ENCODE results near the gene PIGU.
"Not testable (repeated sequence)": the region's sequence is repeated elsewhere in the genome, so short reads cannot be mapped to it uniquely, and the experiment has no call there.

PIGU gene

DNA sequence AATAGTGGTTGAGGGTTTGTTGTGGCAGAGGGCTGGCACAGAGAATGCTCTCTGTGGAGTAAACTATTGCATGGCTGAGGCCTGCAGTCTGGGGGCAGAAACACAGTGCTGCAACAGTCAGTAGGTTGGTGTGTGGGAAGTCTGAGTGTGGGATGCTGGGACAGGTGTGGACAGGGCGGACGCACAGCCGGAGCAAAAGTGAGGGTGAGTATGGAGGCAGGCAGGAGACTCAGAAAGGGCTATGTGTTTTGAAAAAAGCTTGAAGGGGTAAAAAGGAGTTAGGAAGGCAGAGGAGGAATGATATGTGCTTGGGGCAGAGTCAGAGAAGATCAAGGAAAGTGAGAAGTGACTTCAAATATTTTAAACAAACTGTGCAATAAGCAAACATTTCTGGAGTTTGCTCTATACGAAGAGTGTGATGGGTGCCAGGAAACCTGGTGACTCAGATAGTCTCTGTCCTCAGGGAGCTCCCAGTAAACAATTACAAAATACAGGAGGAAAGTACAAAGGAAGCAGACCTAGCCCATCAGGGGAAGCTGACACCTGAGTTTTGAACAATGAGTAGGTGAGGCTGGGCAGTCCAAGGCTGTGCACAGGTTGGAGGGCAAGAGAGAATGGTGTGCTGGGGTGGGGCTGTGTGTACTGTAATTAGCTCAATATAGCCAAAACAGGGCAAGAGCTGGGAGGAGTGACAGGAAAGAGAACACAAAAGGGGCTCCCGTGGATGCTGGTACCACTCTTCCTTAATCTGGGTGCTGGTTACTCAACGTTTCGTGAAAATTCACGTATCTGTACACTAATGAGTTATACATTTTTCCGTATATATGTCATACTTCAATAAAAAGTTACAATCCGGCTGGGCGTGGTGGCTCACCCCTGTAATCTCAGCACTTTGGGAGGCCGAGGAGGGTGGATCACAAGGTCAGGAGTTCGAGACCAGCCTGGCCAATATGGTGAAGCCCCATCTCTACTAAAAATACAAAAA is 55.2 kb downstream of the PIGU start:
- no peak for DNase-seq (ENCODE audit: low spot score)

DNA sequence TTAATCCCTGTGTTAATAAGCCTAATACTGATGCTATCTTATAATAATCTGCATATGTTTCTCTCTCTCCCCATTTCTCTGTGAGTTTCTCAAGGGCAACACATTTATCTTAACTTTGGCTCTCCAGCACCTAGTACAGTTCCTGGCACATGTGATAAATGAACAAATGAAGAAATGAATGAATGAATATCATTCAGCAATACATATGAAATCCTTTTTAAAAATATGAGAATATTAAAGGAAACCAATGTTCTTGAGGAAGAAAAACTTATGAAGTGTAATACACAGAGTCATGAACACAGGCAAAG is 55.9 kb downstream of the PIGU start:
- DNase-seq (ENCODE audit: low spot score): no peak

DNA sequence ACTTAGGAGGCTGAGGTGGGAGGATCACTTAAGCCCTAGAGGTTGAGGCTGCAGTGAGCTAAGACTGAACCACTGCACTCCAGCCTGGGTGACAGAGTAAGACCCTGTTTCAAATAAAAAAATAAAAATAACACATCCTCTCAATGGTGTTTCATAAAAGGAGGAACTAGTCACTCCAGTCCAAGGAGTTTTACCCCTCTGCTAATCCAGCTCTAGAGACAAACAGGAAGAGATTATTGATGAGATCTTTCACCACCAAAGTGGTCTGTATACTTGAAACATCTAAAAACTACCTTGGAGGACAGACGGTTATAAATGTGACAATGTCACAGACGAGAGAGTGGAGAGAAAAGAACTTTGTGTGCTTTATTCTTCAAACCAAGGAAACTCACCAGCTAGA is 58.2 kb downstream of the PIGU start:
- no peak for DNase-seq (ENCODE audit: low spot score)

DNA sequence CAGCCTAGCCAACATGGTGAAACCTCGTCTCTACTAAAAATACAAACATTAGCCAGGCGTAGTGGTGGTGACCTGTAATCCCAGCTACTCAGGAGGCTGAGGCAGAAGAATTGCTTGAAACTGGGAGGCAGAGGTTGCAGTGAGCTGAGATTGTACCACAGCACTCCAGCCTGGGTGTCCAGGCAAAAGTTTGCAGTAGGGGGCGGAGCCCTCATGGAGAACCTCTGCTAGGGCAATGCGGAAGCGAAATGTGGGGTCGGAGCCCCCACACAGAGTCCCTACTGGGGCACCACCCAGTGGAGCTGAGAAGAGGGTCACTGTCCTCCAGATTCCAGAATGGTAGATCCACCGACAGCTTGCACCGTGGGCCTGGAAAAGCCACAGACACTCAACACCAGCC is 60.0 kb downstream of the PIGU start:
- DNase-seq (ENCODE audit: low spot score): not testable (repeated sequence)

DNA sequence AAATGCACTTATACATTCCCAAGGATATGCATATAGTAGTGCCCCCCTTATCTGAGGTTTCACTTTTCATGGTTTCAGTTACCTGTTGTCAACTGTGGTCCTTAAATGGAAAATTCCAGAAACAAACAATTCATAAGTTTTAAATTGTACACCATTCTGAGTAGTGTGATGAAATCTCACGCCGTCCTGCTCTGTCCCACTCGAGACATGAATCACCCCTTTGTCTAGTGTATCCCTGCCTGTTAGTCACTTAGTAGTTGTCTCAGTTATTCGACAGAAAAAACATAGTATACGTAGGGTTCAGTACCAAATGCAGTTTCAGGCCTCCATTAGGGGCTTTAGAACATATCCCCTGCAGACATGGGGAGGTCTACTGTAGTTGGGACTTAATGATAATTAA is 61.4 kb downstream of the PIGU start:
- peak; percentile 82 for DNase-seq (ENCODE audit: low spot score)

DNA sequence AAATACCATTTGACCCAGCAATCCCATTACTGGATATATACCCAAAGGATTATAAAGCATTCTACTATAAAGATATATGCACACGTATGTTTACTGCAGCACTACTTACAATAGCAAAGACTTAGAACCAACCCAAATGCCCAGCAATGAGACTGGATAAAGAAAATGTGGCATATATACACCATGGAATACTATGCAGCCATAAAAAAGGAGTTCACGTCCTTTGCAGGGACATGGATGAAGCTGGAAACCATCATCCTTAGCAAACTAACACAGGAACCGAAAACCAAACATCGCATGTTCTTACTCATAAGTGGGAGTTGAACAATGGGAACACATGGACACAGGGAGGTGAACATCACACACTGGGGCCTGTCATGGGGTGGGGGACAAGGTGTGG is 64.9 kb downstream of the PIGU start:
- DNase-seq (ENCODE audit: low spot score): not testable (repeated sequence)

DNA sequence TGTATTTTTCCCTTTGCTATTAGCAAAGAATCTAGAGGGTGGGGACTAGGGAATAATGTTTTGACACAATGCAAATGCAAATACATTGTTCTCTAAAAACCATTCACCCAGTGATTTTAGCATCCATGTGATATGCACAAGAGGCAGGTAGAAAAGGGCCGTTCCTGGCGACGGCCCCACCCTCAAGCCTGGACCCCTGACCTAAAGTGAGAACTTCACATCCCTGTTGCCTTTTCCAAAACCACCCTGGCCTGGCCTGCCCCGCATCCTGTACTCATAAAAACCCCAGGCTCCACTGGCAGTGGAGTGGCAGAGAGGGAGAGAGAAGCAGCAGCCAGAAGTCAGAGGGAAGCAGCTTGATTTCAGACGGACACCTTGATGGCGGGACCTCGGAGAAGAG is 69.8 kb downstream of the PIGU start:
- no peak for DNase-seq (ENCODE audit: low spot score)

DNA sequence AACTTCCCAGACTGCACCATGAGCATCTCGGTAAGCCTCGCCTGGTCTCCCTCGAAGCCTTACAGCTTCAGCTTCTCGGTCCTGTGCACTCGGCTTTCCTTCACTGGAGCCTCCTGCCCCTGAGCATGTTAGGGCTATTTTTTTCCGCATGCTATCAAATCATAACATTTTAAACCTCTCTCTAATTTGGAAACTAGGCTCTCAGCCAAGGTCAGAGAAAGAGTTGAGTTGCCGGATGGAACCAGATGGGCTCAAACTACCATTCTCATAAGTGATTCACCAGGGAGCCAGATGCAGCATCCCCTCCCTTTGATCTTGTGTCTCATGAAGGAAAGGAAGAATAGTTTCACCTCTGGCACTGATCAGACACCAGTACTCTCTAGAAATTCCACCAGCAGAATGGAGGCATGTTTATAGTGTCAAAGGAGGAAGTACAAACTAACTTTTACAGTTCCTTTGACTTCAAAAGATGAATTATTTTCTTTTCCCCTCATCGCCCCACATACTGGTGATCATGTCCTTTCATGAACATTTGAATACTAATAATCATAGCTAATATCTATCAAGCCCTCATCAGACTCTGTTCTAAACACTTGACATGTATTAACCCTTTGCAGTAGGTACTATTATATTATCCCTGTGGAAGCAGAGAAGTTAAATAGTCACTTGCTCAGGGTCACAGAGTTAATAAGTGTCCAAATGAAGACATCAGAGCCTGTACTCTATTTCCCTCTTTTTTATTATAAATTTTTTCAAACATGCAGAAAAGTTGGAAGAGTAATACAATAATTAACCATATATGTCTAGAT is 71.7 kb downstream of the PIGU start:
- no peak for DNase-seq (ENCODE audit: low spot score)

DNA sequence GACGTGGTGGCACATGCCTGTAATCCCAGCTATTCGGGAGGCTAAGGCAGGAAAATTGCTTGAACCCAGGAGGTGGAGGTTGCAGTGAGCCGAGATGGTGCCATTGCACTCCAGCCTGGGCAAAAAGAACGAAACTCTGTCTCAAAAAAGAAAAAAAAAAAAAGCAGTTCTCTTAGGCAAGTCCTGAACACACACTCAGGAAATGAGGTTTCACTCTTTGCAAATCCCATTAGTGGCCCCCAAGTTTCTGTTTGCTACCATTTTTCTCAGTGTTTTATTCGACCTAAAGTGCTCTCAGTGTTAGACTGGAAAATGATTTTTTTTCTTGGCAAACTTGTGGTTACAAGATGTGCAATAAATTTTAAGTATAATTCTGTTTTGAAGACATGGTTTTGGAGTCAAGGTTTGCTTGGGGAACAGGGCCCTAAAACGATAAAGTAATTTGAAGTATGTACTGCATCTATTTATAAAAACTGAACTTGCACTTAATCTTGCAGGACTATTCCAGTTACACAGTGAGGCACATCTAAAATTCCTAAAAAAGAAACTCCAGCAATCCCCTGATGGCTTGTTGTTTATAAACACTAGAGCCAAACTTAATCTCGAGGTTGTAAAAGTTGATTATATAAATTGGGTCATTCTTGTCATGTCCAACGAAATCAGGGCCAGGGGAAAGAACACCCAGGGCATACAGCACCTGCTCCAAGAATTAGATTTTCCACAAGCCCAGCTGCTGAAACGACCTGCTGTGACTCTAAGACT is 75.8 kb downstream of the PIGU start:
- no peak for DNase-seq (ENCODE audit: low spot score)

DNA sequence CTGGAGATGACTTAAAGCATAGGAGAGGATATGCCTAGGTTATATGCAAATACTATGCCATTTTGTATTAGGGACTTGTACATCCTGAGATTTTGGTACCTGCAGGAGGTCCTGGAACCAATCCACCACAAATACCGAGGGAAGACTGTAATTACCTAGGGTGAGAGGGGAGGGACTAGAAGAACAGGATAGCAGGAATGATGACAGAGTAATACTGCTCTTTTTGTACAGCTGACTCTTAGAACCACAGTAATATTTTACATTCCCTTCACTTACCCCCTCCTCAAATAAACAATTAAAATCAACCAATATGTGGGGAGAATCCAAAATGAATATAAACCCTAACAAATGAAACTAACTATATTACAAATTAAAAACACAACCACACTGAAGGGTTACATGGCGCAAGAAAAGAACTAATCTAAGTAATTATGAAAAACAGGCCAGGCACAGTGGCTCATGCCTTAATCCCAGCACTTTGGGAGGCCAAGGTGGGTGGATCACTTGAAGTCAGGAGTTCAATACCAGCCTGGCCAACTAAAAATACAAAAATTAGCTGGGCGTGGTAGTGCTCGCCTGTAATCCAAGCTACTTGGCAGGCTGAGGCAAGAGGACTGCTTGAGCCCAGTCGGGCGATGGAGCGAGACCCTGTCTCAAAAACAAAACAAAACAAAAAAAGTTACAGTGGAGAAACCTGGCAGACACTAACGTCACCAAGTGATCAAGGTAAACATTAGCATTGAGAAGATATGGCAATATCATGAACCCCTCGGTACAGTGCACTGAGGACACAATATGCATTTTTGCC is 81.3 kb downstream of the PIGU start:
- DNase-seq (ENCODE audit: low spot score): no peak

DNA sequence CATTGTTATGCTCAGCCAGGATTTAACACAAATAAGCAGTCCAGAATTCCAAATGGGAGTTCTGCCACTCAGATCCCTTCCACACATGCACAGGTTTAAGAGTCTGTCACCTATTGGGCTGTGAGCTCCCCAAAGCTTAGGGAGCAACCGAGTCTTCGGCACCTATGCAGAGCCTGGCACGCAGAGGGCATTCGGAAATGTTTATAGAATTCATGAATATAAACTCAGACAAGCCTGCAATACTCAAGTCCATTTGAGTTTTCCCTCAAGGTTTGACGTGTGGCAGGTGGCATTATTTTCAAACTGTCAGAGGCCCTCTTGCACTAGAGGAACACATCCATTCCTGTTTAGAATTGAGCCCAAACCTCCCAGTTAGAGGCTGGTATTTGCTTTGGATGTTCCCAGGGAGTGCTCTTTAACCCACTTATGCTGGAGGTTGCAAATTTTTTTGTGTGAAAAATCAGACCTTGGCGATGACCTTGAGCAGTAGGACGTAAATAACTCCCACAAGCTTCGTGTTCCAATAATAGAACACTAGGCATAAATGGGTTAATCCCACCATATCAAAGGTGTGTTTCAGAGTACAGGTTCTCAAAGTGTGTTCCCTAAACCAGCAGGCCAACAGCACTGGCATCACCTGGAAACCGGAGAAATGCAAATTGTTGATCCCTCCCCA is 90.3 kb downstream of the PIGU start:
- DNase-seq (ENCODE audit: low spot score): no peak

DNA sequence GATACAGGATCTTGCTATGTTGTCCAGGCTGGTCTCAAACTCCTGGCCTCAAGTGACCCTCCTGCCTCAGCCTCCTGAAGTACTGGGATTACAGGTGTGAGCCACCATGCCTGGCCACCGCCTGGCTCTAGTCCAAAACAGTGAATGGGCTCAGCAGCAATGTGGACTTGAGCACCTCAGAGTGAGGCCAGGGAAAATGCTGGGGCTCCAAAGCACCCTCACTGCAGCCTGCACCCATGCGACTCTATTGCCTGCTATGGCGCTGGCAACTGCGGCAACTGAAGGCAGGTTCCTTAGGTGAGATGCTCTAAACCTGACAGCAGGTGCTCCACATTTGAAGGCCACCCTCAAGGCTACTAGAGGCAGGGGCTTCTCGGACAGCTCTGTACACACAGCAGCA is 91.9 kb downstream of the PIGU start:
- DNase-seq (ENCODE audit: low spot score): no peak

DNA sequence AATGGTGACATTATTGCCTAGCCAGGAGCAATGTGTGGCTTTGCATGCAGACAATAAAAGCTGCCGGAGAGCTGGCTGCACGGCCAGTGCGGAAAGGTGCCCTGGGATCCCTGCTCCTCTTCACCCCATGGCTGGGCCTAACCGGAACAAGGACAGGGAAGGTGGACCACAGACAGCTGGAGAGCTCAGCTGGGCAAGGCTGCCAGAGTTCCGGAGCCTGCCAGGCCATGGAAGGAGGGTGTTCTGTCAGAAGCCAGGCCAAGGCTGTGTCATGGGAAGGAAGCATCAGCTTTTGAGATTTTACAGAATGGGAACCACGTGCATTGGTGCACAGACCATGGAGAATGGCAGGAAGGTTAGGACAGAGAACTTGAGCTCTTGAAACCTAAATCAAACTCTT is 93.3 kb downstream of the PIGU start:
- no peak for DNase-seq (ENCODE audit: low spot score)

DNA sequence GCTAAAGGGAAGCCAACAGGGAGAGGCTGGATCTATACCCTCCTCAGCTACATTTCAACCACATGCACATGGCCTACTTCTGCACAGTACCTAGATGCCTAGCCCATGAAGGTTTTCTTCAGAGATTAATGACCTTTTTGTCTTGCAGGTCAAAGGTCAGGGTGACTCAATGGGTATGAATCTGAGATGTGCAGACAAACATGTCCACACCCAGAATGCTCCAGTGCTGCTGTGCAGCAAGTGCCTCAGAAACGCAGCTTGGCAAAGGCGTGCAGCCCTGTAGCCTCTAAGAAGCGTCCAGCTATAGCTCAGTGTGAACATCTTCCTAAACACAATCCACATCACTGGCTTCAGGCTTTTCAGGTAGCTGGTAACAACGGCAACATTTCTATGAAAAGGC is 94.0 kb downstream of the PIGU start:
- DNase-seq (ENCODE audit: low spot score): no peak

DNA sequence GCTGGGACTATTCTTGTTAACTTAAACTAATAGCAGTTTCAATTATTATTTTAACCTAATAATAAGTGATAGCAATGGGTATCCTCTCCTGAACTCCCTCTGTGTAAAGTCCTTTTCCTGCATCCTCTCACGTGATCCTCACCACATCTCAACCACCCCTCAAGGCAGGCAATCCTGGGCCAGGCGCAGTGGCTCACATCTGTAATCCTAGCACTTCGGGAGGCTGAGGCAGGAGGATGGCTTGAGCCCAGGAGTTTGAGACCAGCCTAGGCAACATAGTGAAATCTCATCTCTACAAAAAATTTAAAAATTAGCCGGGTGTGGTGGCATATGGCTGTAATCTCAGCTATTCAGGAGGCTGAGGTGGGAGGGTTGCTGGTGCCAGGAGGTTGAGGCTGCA is 94.7 kb downstream of the PIGU start:
- DNase-seq (ENCODE audit: low spot score): no peak

DNA sequence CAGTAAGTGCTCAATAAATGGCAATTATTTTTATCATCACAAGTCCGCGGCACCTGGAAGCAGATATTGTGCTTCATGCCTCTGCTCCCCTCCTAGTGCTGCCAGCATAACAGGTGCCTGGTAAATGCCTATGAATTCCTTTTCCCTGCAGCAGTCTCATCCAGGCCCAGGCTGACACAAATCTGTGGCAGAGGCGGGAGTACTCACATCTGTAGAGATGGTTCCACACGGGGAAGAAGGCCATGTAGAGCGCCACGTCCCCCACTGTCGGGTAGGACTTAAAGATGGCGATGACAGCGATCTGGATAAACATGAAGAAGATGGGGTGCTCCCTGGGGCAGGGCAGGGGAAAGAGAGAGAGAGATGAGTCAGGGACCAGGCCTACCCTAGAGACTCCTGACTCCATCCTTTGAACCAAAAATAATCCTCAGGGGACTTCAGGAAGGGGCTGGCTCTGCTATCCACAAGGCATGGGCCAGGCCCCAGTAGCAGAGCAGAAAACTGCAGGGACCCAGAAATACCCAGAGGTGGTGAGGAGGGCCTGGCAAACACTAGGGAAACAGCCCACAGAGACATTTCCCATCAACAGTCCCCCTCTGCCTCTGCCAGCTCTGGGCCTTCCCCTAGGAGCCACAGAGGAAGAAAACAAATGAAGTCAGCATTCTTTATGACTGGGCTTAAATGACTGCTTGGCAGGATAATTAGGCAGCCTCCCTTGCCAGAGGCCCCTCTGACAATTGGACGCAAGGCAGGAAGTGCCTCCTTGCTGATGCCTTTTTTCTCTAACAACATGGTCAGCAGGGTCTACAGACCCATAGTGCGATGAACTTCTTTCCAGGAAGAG is 95.3 kb downstream of the PIGU start:
- DNase-seq (ENCODE audit: low spot score): peak; percentile 79

DNA sequence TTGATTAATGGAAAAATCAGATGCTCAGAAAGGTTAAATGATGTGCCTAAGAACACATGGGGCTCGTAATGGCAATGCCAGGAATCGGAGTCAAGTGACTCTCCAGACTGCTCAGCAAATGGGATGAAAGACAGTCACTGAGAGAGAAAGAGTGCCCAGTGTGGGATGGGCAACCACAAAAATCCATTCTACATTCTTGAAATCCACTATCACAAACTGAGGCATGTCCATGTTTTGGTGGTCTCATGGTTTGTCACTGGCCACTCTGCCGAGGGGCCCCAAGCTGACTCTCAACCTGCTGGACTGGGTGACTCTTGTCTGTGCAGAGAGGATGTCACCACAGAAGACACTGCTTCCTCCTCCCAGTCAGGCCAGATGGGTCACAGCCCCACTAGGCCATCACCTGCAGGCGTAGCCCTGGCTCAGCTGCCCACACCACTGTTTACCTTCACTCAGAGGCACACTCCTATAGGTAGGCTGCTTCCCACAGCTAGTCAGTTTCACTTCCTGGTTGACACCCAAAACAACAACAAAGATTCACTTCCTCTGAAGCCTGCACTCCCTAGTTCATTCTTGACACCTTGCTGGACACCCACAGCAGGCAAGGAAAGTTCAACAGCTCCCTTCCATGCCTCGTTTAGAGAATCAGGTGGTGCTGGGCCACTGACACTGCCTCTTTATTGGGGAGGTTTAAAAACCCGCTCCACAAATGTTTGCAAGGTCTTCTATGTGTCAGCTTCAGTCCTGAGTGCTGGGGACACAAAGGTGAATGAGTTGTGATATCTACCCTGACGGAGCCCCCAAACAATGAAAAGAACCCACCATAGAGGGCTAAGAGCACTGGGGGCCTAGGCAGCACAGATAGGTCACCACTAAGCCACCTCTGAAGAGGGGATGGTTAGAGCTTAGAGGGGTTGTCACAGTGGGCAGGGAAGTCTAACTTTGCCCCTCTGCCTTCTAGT is 96.6 kb downstream of the PIGU start:
- DNase-seq (ENCODE audit: low spot score): peak; percentile 41

DNA sequence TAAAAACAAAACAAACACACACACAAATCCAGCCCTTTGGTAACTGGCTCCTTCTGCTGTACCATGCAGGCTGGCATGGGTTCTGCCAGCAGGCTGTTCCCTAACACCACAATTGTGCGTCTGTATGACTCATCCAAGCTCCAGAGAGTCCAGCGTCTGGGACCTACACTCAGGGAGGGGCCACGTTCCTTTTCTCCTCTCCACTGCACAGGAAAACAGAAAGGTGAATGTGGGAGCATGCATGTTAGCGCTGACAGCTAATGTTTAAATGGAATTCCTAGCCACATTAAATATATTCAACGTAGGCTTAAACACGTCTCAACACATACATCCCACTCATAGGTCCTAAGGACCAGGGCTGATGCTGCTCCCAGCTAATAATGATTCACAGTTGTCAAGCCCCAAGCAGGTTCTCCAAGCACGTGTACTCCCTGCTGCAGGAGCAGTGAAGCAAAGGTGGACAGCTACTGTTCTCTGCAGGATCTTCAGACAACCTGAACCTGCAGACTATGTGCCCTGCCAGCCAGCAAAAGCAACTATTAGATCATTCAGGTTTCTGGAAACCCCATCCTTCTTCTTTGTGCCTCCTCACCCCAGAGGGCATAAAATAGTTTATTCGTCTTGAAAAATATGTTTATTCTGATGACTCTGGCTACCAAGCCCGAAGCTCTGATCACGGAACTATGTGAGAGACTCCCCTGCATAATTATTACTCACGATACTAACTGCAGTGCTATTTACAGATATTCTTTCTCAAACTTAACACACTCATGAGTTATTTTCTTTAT is 97.5 kb downstream of the PIGU start:
- DNase-seq (ENCODE audit: low spot score): peak; percentile 92

All from globus pallidus (tissue), 1 donor.